GM12878 (cell line): ENCODE results near the gene MAD2L1BP. TPM values are rescaled to one million over a fixed set of nuclear protein-coding genes. Genes with fewer than 3 reads are reported as not detected.

ENCODE experiments used
- ATAC-seq: fragments of 200-7000 bp; cut with Tn5 transposase; 3 replicates; pipeline ENCODE4 v1.9.1; 2020; ENCODE audit warnings: mild to moderate bottlenecking, moderate library complexity
- BruUV-seq: library from RNA; stranded (reverse); fragments of 400-500 nt; replicated peaks from 2 replicates; lab custom pipeline; 2021; lab: Mats Ljungman, UMichigan
- CTCF ChIA-PET: fragments of 300-600 bp; sonication (Branson Sonifier 250); formaldehyde crosslinking; extraction: SDS; loops from one replicate; lab custom pipeline; 2021; ENCODE audit warnings: inconsistent platforms; lab: Yijun Ruan, JAX
- POLR2A ChIA-PET: fragments of 350-600 bp; formaldehyde crosslinking; extraction: SDS; loops from one replicate; lab custom pipeline; 2021; ENCODE audit warnings: inconsistent platforms; lab: Charles Lee
- RAD21 ChIA-PET: fragments of 300-600 bp; sonication (Branson Sonifier 250); formaldehyde crosslinking; loops from one replicate; lab custom pipeline; 2023; ENCODE audit warnings: antibody characterized with exemption; ENCODE audit not compliant: unreplicated experiment; lab: Charles Lee
- SMC1A ChIA-PET: fragments of 300-600 bp; sonication (Branson Sonifier 250); formaldehyde crosslinking; loops from one replicate; lab custom pipeline; 2023; ENCODE audit not compliant: unreplicated experiment, uncharacterized antibody; lab: Charles Lee
- DNase-seq: peaks from one replicate; pipeline ENCODE4 v3.0.0-alpha.2; 2011; ENCODE audit warnings: low read depth, low spot score
- FAIRE-seq: peaks from 3 replicates; lab custom pipeline; 2011; peaks lifted over from hg19 to GRCh38; lab: Jason Lieb, UNC
- H2AFZ ChIP-seq: 2 replicates; pipeline ENCODE4 v1.6.0; 2011; ENCODE audit warnings: low read depth, low read length, control low read depth; ENCODE audit not compliant: control insufficient read depth
- H3K27ac ChIP-seq: 2 replicates; pipeline ENCODE4 v1.5.1; 2011; ENCODE audit warnings: control low read depth; ENCODE audit not compliant: control insufficient read depth, insufficient read depth
- H3K27me3 ChIP-seq, 2 experiments: replicated peaks in 1 of 2; 2 replicates each; pipeline versions ENCODE4 v1.6.0 to v1.6.1; 2011; ENCODE audit warnings: low read length in 1 of 2; ENCODE audit not compliant: control insufficient read depth in 2 of 2, insufficient read depth in 2 of 2
- H3K36me3 ChIP-seq, 2 experiments: 2 replicates each; pipeline ENCODE4 v1.5.1; 2011; ENCODE audit warnings: low read length in 1 of 2; ENCODE audit not compliant: control insufficient read depth in 2 of 2, insufficient read depth in 2 of 2
- H3K4me1 ChIP-seq: 2 replicates; pipeline ENCODE4 v1.6.1; 2011; ENCODE audit warnings: mild to moderate bottlenecking, low read length, moderate library complexity, mixed read lengths; ENCODE audit not compliant: control insufficient read depth, insufficient read depth
- H3K4me2 ChIP-seq: 2 replicates; pipeline ENCODE4 v1.6.0; 2011; ENCODE audit warnings: control low read depth; ENCODE audit not compliant: control insufficient read depth, insufficient read depth
- H3K4me3 ChIP-seq: fragments of 200-600 bp; sonication (generic); 2 replicates; pipeline ENCODE4 v1.5.1; 2016
- H3K79me2 ChIP-seq: 2 replicates; pipeline ENCODE4 v1.6.0; 2011; ENCODE audit warnings: low read length; ENCODE audit not compliant: control insufficient read depth, insufficient read depth
- H3K9ac ChIP-seq: 2 replicates; pipeline ENCODE4 v1.8.0; 2011; ENCODE audit warnings: low read length, control low read depth, mixed read lengths; ENCODE audit not compliant: control insufficient read depth, insufficient read depth
- H3K9me3 ChIP-seq: replicated peaks from 3 replicates; pipeline ENCODE4 v1.5.1; 2011; ENCODE audit warnings: mild to moderate bottlenecking, low read length; ENCODE audit not compliant: control insufficient read depth, insufficient read depth
- H4K20me1 ChIP-seq: 2 replicates; pipeline ENCODE4 v1.6.0; 2011; ENCODE audit not compliant: control insufficient read depth, insufficient read depth
- BACH1 ChIP-seq: fragments of 450-650 bp; IDR thresholded peaks from 2 replicates; pipeline ENCODE4 v1.6.1; 2017; ENCODE audit warnings: mild to moderate bottlenecking, borderline replicate concordance
- BCL11A ChIP-seq: IDR thresholded peaks from 2 replicates; pipeline ENCODE4 v1.6.1; 2011; ENCODE audit warnings: low read depth, low read length
- MTA2 ChIP-seq: fragments of 450-650 bp; IDR thresholded peaks from 2 replicates; pipeline ENCODE4 v1.6.1; 2016; ENCODE audit warnings: low read depth, mild to moderate bottlenecking, moderate library complexity
- NRF1 ChIP-seq: conservative IDR thresholded peaks from 2 replicates; pipeline ENCODE4 v1.6.1; 2011; ENCODE audit warnings: mild to moderate bottlenecking, low read depth, low read length, improper control_type of control experiment
- RUNX3 ChIP-seq: IDR thresholded peaks from 2 replicates; pipeline ENCODE4 v1.6.1; 2012; ENCODE audit warnings: low read length, inconsistent platforms
- STAT3 ChIP-seq: IDR thresholded peaks from 2 replicates; pipeline ENCODE4 v1.6.1; 2011; ENCODE audit warnings: low read depth, low read length, improper control_type of control experiment
- TCF3 ChIP-seq: IDR thresholded peaks from 2 replicates; pipeline ENCODE4 v1.6.1; 2012; ENCODE audit warnings: low read depth, mild to moderate bottlenecking, low read length, borderline replicate concordance; ENCODE audit not compliant: insufficient read depth
- ZNF207 ChIP-seq: fragments of 450-650 bp; IDR thresholded peaks from 2 replicates; pipeline ENCODE4 v1.6.1; 2014; ENCODE audit warnings: antibody characterized with exemption, mild to moderate bottlenecking, borderline replicate concordance
- WGBS: methylation state at CpG from one replicate; pipeline ENCODE4 v1.1.6; 2016; ENCODE audit warnings: low lambda C conversion rate; ENCODE audit not compliant: insufficient replicate concordance, insufficient coverage; ENCODE audit errors: missing lambda C conversion rate; 5-methylcytosine and 5-hydroxymethylcytosine counted together
- in situ Hi-C: fragments of 300-500 bp; cut with MboI; formaldehyde crosslinking; loops from 9 replicates; pipeline ENCODE4 v1.14.3; 2018; ENCODE audit warnings: mixed read lengths
- intact Hi-C: fragments of 100-400 bp; cut with micrococcal nuclease; formaldehyde crosslinking; loops from one replicate; pipeline ENCODE4 v1.14.2; 2022; ENCODE audit not compliant: unreplicated experiment
- polyA plus RNA-seq, 11 experiments: library from polyadenylated mRNA; depleted of rRNA in 4 of 11; unstranded in 6 of 11; stranded (reverse) in 5 of 11; fragments of >200 nt; fragmentation: Nextera tagmentation in 4 of 11; fragmentation: Illumina TruSeq in 1 of 11; extraction: Ambion mirVana in 4 of 11; extraction: Trizol in 1 of 11; gene quantifications; 1 replicate in 1 of 11; 2 replicates in 10 of 11; pipeline versions ENCODE4 v1.2.1 to v1.2.3, GENCODE V29; 2011 to 2016; ENCODE audit warnings: inconsistent platforms in 2 of 11, missing spikeins in 2 of 11, low read depth in 1 of 11
- total RNA-seq, 4 experiments: library from RNA; depleted of rRNA in 3 of 4; stranded (reverse); fragments of >200 nt in 3 of 4; fragmentation: Illumina TruSeq in 1 of 4; extraction: Trizol in 1 of 4; gene quantifications; 2 replicates each; pipeline versions ENCODE4 v1.2.1 to v1.2.3, GENCODE V29; 2013 to 2021
- TF ChIP-seq, protein P1 (sequence below): fragments of 450-650 bp; IDR thresholded peaks from 2 replicates; pipeline ENCODE4 v1.6.1; 2017; ENCODE audit warnings: mild to moderate bottlenecking

MAD2L1BP gene
- total and polyA plus RNA-seq, 10 of the 15 experiments (the other 5 are each of a cell fraction or from before 2014, with no cell fraction given): 39.2 to 155 (median 60.3) TPM

DNA sequence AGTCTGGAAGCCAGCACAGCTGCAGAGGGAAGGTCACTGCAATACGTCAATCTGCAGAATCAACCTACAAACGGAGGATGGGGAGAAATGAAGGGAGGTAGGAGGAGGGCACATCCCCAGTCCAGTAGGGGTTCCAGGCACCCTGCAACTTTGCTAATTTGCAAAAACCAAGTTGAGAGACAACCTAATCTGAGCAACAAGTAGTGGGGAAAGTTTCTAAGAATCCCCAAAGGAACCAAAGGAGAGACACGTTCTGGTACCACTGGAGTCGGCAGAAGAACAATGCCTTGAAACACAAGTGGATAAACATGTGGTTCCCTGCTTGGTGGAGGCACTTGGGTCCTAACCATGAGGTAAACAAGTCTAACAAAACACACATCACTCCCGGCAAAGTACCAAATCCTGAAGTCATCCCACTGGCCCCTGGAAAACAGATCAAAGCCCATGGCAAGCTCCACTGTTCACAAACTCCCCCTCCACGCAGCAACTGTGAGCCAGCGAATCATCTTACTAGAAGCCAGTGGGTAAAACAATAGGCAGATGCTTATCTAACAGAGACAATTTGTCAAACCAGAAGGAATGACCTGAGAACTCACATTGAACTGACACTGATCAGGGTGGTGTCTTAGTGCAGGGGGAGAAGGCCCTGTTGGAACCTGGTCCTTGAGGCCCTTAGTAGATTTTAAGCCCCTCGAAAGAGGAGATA lies 47.2 kb downstream of the MAD2L1BP start:
- FAIRE-seq (no peak), ATAC-seq (no peak), DNase-seq (no peak)
- in situ Hi-C loops: no loop called here
- Histone ChIP-seq H3K36me3 (peaks cover 5 to 15% of the 10 kb centered on the region in 2 experiments; a peak in 3 of 4 replicates), H3K9me3 (no peaks in the 10 kb centered on the region), H3K27me3 (no peaks in the 10 kb centered on the region), H4K20me1 (no peaks in the 10 kb centered on the region), H3K4me1 (peaks cover 18% of the 10 kb centered on the region), H3K4me3 (no peak overlapping the region), H3K79me2 (peaks cover 63% of the 10 kb centered on the region), H3K27ac (no peak overlapping the region), H3K4me2 (no peak overlapping the region), H2AFZ (no peak overlapping the region), H3K9ac (no peak overlapping the region)
- ChIA-PET CTCF (interaction anchor here (1.8 kb wide), 1 partner anchor 14 kb away, joined by 4 read pairs; no protein-coding TSS in a partner anchor), POLR2A (interaction anchor here (0.6 to 1.4 kb wide), 2 partner anchors 32 to 55 kb away, joined by 3 to 4 read pairs; no protein-coding TSS in a partner anchor), RAD21 (no interaction called here), SMC1A (interaction anchor here (1.0 kb wide), 1 partner anchor 32 kb away, joined by 3 read pairs; no protein-coding TSS in a partner anchor)
- TF ChIP-seq STAT3 (no peak), TCF3 (no peak), MTA2 (no peak), RUNX3 (no peak), ZNF207 (no peak), BCL11A (no peak), BACH1 (no peak), NRF1 (no peak)
- TF ChIP-seq, protein P1, sequence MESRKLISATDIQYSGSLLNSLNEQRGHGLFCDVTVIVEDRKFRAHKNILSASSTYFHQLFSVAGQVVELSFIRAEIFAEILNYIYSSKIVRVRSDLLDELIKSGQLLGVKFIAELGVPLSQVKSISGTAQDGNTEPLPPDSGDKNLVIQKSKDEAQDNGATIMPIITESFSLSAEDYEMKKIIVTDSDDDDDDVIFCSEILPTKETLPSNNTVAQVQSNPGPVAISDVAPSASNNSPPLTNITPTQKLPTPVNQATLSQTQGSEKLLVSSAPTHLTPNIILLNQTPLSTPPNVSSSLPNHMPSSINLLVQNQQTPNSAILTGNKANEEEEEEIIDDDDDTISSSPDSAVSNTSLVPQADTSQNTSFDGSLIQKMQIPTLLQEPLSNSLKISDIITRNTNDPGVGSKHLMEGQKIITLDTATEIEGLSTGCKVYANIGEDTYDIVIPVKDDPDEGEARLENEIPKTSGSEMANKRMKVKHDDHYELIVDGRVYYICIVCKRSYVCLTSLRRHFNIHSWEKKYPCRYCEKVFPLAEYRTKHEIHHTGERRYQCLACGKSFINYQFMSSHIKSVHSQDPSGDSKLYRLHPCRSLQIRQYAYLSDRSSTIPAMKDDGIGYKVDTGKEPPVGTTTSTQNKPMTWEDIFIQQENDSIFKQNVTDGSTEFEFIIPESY: no peak
- WGBS: 89% methylated on average over 8 of the region's 8 CpGs
- intact Hi-C loops: no loop called here
- BruUV-seq: no TSS peak
